GM12891 (cell line): ENCODE results near the gene CWC15.

Experiments used
- POLR2A ChIP-seq: IDR thresholded peaks from 2 replicates; pipeline ENCODE4 v1.6.1; 2011; ENCODE audit warnings: low read depth, low read length, control low read depth
- POLR2AphosphoS5 ChIP-seq: IDR thresholded peaks from 2 replicates; pipeline ENCODE4 v1.6.1; 2011; ENCODE audit warnings: low read depth, low read length, control low read depth
- TAF1 ChIP-seq: IDR thresholded peaks from 2 replicates; pipeline ENCODE4 v1.6.1; 2011; ENCODE audit warnings: low read depth, low read length, control low read depth

- TF ChIP-seq POLR2A (no peak), TAF1 (no peak), POLR2AphosphoS5 (no peak)
Measured at GRCh38 chr11:94924171-94924572, 49.2 kb downstream of the CWC15 start.
